Keratinocyte (primary cell): ENCODE results near the gene KDSR. TPM values are rescaled to one million over a fixed set of nuclear protein-coding genes. Genes with fewer than 3 reads are reported as not detected.

Experiments used
- DNase-seq: peaks from one replicate; pipeline ENCODE4 v3.0.0-alpha.2; 2011; ENCODE audit warnings: low read depth, missing footprints, low spot score
- FAIRE-seq: peaks from 2 replicates; lab custom pipeline; 2011; peaks lifted over from hg19 to GRCh38; lab: Jason Lieb, UNC
- H2AFZ ChIP-seq: 2 replicates; pipeline ENCODE4 v1.6.0; 2012; ENCODE audit warnings: low read length, control low read depth, inconsistent platforms; ENCODE audit not compliant: control insufficient read depth
- H3K27ac ChIP-seq: 2 replicates; pipeline ENCODE4 v1.5.1; 2011; ENCODE audit warnings: low read length; ENCODE audit not compliant: control insufficient read depth, insufficient read depth
- H3K27me3 ChIP-seq: 3 replicates; pipeline ENCODE4 v1.6.0; 2011; ENCODE audit warnings: low read length; ENCODE audit not compliant: control insufficient read depth, insufficient read depth; ENCODE audit errors: extremely low read depth
- H3K36me3 ChIP-seq, 2 experiments: 2 replicates in 1 of 2; 3 replicates in 1 of 2; pipeline ENCODE4 v1.5.1; 2011; ENCODE audit warnings: low read length in 2 of 2, mild to moderate bottlenecking in 1 of 2; ENCODE audit not compliant: control insufficient read depth in 2 of 2, insufficient read depth in 2 of 2; ENCODE audit errors: extremely low read depth in 1 of 2
- H3K4me1 ChIP-seq: 3 replicates; pipeline ENCODE4 v1.5.1; 2011; ENCODE audit warnings: low read length; ENCODE audit not compliant: control insufficient read depth, insufficient read depth; ENCODE audit errors: extremely low read depth
- H3K4me2 ChIP-seq: 3 replicates; pipeline ENCODE4 v1.6.0; 2011; ENCODE audit warnings: low read depth, low read length; ENCODE audit not compliant: control insufficient read depth, insufficient read depth; ENCODE audit errors: extremely low read depth
- H3K4me3 ChIP-seq, 3 experiments: fragments of 200-600 bp in 1 of 3; sonication (generic) in 1 of 3; 2 replicates in 2 of 3; 3 replicates in 1 of 3; pipeline ENCODE4 v1.5.1; 2011 to 2016; ENCODE audit warnings: low read length in 3 of 3, mild to moderate bottlenecking in 3 of 3, control low read depth in 2 of 3, inconsistent platforms in 1 of 3, low read depth in 1 of 3, mixed read lengths in 1 of 3, mixed run types in 1 of 3, moderate library complexity in 1 of 3; ENCODE audit not compliant: control insufficient read depth in 2 of 3, insufficient read depth in 2 of 3; ENCODE audit errors: extremely low read depth in 1 of 3
- H3K79me2 ChIP-seq: 2 replicates; pipeline ENCODE4 v1.6.0; 2012; ENCODE audit warnings: low read length; ENCODE audit not compliant: control insufficient read depth, insufficient read depth
- H3K9ac ChIP-seq: 3 replicates; pipeline ENCODE4 v1.6.0; 2011; ENCODE audit warnings: low read length; ENCODE audit not compliant: control insufficient read depth, insufficient read depth; ENCODE audit errors: extremely low read depth
- H3K9me1 ChIP-seq: 3 replicates; pipeline ENCODE4 v1.6.0; 2011; ENCODE audit warnings: low read length; ENCODE audit not compliant: control insufficient read depth, insufficient read depth; ENCODE audit errors: extremely low read depth
- H3K9me3 ChIP-seq: 2 replicates; pipeline ENCODE4 v1.5.1; 2012; ENCODE audit warnings: low read depth, low read length; ENCODE audit not compliant: control insufficient read depth
- H4K20me1 ChIP-seq: 3 replicates; pipeline ENCODE4 v1.6.0; 2011; ENCODE audit warnings: low read length; ENCODE audit not compliant: control insufficient read depth, insufficient read depth; ENCODE audit errors: extremely low read depth
- CTCF ChIP-seq, 3 experiments: IDR thresholded peaks in 1 of 3; conservative IDR thresholded peaks in 1 of 3; optimal IDR thresholded peaks in 1 of 3; 2 replicates in 2 of 3; 3 replicates in 1 of 3; pipeline versions ENCODE3 to v1.5.1; 2011; ENCODE audit warnings: low read length in 3 of 3, mild to moderate bottlenecking in 3 of 3, moderate library complexity in 2 of 3, control low read depth in 1 of 3, inconsistent platforms in 1 of 3; ENCODE audit not compliant: insufficient read depth in 2 of 3; ENCODE audit errors: extremely low read depth in 1 of 3
- EZH2 ChIP-seq: IDR thresholded peaks from one replicate; pipeline ENCODE4 v1.6.1; 2012; ENCODE audit warnings: inconsistent platforms, mild to moderate bottlenecking, low read length, moderate library complexity
- dilution Hi-C: fragments of 300-500 bp; cut with MboI; formaldehyde crosslinking; loops from one replicate; pipeline ENCODE4 v1.7.0; 2020; ENCODE audit warnings: low sequenced_read_pairs; ENCODE audit not compliant: extremely low pct_ligation_motif_present
- polyA plus RNA-seq, 5 experiments: library from polyadenylated mRNA; depleted of rRNA in 3 of 5; stranded (reverse) in 3 of 5; stranded (forward) in 1 of 5; unstranded in 1 of 5; fragments of >200 nt; gene quantifications; 1 replicate in 1 of 5; 2 replicates in 3 of 5; 3 replicates in 1 of 5; pipeline versions ENCODE4 v1.2.1 to v1.2.3, GENCODE V29; 2011 to 2012; ENCODE audit warnings: missing spikeins in 2 of 5, low read depth in 1 of 5, low replicate concordance in 1 of 5

KDSR gene
- polyA plus RNA-seq, 1 donor (not counting 4 experiments of a cell fraction or from before 2014, with no cell fraction given) = 68.6 TPM

GRCh38 chr18:63378919-63379638 is 12.1 kb upstream of the KDSR start:
- H3K9me3 ChIP-seq = no peaks in the 10 kb centered on the region
- no peak overlapping the region for H3K27ac ChIP-seq
- dilution Hi-C loops = no loop called here
- peaks cover 0 to 2% of the 10 kb centered on the region in 2 experiments for H3K36me3 ChIP-seq
- no peak for TF ChIP-seq EZH2
- no peak for TF ChIP-seq CTCF (optimal IDR thresholded peaks at IDR 0.05 in 1 of 3, IDR thresholded peaks at IDR 0.05 in 1 of 3, conservative IDR thresholded peaks at IDR 0.05 in 1 of 3; ENCODE audit: extremely low read depth in 1 of 3, insufficient read depth in 2 of 3, low read length in 3 of 3)
- H2AFZ ChIP-seq = no peak overlapping the region
- no peaks in the 10 kb centered on the region for H4K20me1 ChIP-seq
- no peaks in the 10 kb centered on the region for H3K27me3 ChIP-seq
- no peaks in the 10 kb centered on the region for H3K9me1 ChIP-seq
- H3K4me3 ChIP-seq = no peak overlapping the region
- FAIRE-seq = no peak
- no peak overlapping the region for H3K9ac ChIP-seq
- no peaks in the 10 kb centered on the region for H3K79me2 ChIP-seq
- H3K4me2 ChIP-seq = no peak overlapping the region
- peaks cover 2% of the 10 kb centered on the region for H3K4me1 ChIP-seq
- DNase-seq = no peak

GRCh38 chr18:63377275-63377980 is 10.4 kb upstream of the KDSR start:
- TF ChIP-seq CTCF (optimal IDR thresholded peaks at IDR 0.05 in 1 of 3, IDR thresholded peaks at IDR 0.05 in 1 of 3, conservative IDR thresholded peaks at IDR 0.05 in 1 of 3; ENCODE audit: extremely low read depth in 1 of 3, insufficient read depth in 2 of 3, low read length in 3 of 3) = no peak
- TF ChIP-seq EZH2 = no peak

More at GRCh38 chr18:63377275-63377980, 10.4 kb upstream of the KDSR start:
- DNase-seq (no peak), FAIRE-seq (no peak)
- no peak overlapping the region for H3K4me3 ChIP-seq
- H3K4me2 ChIP-seq = no peak overlapping the region
- no peaks in the 10 kb centered on the region for H3K79me2 ChIP-seq
- H3K27ac ChIP-seq = no peak overlapping the region
- dilution Hi-C loops = no loop called here
- H3K36me3 ChIP-seq = no peaks in the 10 kb centered on the region
- no peaks in the 10 kb centered on the region for H3K9me3 ChIP-seq
- H3K4me1 ChIP-seq = peaks cover 2% of the 10 kb centered on the region
- no peak overlapping the region for H3K9ac ChIP-seq
- no peaks in the 10 kb centered on the region for H4K20me1 ChIP-seq
- no peaks in the 10 kb centered on the region for H3K9me1 ChIP-seq
- no peak overlapping the region for H2AFZ ChIP-seq
- no peaks in the 10 kb centered on the region for H3K27me3 ChIP-seq
